ENCODE results near the gene ZCCHC7.

ZCCHC7 gene

DNA sequence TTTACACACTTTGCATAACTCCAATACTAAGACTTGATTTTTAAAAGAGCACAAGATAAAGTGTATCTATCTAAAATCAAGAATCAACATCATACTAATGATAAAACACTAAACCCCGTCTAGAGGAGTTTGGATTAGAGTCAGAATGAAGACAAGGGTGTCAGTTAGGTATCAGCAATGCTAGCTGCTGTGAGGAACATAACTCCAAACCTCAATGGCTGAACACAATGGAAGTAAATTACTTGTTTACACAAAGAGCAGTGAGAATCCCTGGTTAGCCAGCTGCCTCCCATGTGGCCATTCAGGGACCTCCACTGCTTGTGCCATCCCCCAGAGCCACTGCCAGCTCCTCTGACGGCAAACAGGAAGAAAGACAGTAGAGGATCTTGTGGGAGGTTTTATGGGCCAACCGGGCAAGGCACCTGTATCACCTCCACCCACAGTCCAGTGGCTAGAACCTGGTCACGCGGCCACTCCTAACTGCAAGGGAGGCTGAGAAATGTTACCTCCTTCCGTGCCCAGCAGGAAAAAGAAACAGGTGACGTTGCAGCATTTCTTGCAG lies 278.2 kb downstream of the ZCCHC7 start:
- no peak for DNase-seq (ENCODE audit: low read depth in 2 of 2, low spot score in 1 of 2)

DNA sequence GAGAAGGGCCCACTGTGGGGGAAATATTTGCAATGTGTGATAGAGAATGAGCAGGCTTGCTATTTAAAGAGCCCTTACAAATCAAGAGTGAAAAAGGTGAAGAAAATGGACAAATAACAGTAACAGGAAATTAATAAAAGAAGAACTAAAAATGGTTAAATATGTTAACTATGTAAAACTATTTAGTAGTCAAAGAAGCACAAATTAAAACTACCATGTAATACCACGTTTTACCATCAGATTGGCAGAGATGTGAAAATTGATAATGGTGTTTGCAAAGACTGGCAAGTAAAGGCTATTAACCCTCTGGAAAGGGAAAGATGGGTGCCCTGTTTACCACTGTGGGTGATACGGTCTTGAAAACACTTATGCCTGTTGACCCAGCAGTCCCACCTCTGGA lies 279.0 kb downstream of the ZCCHC7 start:
- DNase-seq (ENCODE audit: low read depth in 2 of 2, low spot score in 1 of 2), result no peak

DNA sequence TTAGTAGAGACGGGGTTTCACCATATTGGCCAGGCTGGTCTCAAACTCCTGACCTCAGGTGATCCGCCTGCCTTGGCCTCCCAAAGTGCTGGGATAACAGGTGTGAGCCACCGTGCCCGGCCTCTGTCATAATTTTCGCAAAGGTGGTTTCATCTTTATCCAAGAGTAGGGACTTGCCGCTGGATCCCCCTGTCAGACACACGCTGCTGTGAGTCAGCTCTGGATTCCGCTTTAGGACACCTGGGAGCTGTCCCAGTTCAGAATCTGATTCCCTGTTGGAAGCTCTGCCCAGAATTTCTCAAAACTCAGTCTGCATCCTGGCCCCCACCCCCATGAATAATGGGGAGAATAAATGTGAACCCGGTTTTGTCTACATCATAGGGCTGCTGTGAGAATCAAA lies 284.2 kb downstream of the ZCCHC7 start:
- DNase-seq (ENCODE audit: low read depth in 2 of 2, low spot score in 1 of 2), result no peak

DNA sequence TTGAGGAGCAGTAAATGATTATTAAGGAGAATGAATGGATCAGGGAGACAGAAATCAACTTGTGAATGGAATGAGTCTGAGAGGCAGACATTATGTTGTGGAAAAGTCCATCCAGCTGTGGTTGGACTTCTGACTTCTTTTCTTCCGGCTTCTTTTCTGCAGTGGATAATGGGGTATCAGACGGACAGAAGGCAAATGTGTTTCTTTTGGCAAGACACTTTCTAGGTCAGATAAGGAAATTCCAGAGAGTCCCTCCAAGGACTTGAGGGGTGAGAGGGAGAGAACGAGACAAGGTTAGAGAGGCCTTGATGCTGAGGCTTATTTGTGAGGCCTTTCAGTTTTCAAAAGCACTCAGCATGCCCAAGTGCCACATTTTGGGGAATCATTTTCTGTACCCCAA lies 285.0 kb downstream of the ZCCHC7 start:
- DNase-seq (ENCODE audit: low read depth in 2 of 2, low spot score in 1 of 2), result no peak

DNA sequence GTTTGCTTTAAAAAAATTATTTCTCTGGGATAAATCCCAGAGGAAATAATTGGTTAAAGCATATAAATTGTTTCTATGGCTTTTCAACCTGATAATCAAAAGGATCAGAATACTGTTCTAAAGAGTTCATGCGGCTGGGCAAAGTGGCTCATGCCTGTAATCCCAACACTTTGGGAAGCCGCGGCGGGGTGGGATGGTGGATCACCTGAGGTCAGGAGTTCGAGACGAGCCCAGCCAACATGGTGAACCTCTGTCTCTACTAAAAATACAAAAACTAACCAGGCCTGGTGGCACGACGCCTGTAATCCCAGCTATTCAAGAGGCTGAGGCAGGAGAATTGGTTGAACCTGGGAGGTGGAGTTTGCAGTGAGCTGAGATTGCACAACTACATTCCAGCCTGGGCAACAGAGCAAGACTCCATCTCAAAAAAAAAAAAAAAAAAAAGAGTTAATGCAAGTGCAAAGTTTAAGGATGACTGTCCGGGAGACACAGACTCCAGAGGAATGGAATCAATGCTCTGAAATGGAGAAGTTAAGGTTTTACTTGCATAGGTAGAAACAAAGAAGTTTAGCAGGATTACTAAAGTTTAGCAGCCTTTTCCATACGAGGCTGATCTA lies 285.5 kb downstream of the ZCCHC7 start:
- DNase-seq (ENCODE audit: low read depth in 2 of 2, low spot score in 1 of 2), result no peak

DNA sequence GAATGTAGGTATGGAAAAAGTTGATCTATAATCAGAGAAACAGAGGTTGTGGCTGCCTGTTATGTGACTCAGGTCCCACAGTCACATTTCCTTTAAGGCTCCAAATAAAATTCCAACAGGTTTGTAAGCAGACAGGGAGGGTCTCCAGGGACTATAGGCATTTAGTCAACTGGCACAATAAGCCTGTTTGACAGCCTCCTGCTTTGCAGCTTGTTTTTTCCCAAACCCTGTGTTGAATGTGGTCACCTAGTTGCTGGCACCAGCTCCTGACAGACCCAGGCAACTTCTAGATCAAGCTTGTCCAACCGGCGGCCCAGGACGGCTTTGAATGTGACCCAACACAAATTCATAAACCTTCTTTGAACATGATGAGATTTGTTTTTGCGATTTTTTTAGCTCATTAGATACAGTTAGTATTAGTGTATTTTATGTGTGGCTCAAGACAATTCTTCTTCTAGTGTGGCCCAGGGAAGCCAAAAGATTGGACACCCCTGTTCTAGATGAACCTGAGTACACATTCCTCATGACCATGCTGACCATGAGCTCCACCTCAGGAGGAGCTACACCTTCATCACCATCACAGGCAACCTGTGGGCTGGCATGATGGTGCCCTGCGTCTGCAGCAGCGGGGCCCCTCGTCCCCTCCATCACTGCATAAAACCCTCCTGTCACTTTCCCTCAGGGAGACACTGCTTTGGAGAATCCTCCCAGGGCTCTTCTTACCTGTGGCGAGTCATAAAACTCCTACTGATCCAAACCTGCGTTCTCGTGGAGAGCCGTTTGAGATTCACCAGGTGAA lies 286.4 kb downstream of the ZCCHC7 start:
- DNase-seq (ENCODE audit: low read depth in 2 of 2, low spot score in 1 of 2), result no peak

DNA sequence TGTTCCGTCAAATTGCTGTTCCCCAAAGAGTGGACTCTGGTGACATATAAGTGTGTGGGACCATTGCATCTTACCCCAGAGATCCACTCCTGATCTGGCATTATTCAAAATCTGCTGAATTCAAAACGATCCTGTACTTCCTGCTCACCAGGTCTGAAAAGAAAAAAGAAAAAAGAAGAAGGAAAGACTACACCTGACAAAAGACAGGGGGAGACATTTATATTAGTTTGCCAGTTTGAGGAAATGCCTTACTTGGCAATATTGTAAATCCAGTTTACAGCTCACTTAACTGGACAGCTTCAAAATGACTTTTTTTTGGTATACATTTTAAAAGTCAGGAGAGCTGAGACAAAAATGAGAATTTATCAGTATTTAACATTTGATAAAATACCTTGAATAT lies 287.1 kb downstream of the ZCCHC7 start:
- DNase-seq (ENCODE audit: low read depth in 2 of 2, low spot score in 1 of 2), result no peak

Measured in stimulated activated CD8-positive, alpha-beta memory T cell treated with anti-CD3 and anti-CD28 coated beads, Interleukin-4, amount 100 ng/mL, for 1 hour (primary cell).